DMS153 treated with DMSO at 0.1 percent for 48 hours (cell line): ENCODE results near the gene FURIN.
"Not testable (repeated sequence)": the region's sequence is repeated elsewhere in the genome, so short reads cannot be mapped to it uniquely, and the experiment has no call there.

Experiments used
- DNase-seq: peaks from one replicate; lab custom pipeline; 2025; ENCODE audit not compliant: unreplicated experiment; lab: John Stamatoyannopoulos, UW

Gene FURIN

GRCh38 chr15:90901175-90902039 lies 33.0 kb downstream of the FURIN start:
- no peak for DNase-seq

DNA sequence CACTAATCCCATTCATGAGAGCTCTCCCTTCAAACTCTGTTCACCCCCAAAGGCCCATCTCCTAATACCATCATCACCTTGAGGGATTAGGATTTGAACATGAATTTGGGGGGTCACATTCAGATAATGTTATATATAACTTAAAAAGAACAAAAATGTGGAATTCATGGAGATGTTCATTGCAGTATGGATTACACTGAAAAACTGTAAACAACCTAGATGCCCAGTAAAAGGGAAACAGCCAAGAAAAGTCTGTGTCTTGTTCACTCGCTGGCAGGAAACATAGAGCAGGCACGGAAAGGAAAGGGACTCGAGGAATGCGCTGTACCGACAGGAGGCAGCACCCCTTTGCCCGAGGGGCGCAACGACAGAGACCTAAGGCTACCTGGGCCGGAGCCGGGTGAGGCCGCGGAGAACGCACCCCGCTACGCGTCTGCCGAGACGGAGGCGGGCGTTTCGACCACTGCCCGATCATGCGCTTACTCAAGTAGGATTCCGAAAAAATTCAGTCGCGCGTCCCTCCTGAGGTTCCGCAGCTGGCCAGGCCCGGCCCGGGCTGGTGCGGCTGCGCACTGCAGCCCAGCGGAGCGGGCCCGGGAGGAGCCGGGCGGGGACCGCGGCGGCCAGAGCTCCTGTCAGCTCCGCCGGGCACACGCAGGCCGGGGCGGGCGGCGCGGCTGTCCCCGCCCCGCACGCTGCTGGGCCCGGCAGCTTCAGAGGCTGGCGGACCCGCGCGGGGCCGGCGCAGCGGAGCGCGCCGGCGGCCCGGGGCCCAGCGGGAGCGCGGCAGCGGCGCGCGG lies 33.9 kb downstream of the FURIN start:
- no peak for DNase-seq

- DNase-seq = no peak
Observed at GRCh38 chr15:90902840-90903732, 34.7 kb downstream of the FURIN start, which contains the start of gene MAN2A2. Gene MAN2A2 (plus strand): TSS chr15:90903302. CDS start chr15:90904208, 906 bp downstream.

- DNase-seq = no peak
Observed at GRCh38 chr15:90903733-90904536, 35.5 kb downstream of the FURIN start.

- DNase-seq = no peak
Observed at GRCh38 chr15:90904746-90905145, 36.4 kb downstream of the FURIN start.

DNA sequence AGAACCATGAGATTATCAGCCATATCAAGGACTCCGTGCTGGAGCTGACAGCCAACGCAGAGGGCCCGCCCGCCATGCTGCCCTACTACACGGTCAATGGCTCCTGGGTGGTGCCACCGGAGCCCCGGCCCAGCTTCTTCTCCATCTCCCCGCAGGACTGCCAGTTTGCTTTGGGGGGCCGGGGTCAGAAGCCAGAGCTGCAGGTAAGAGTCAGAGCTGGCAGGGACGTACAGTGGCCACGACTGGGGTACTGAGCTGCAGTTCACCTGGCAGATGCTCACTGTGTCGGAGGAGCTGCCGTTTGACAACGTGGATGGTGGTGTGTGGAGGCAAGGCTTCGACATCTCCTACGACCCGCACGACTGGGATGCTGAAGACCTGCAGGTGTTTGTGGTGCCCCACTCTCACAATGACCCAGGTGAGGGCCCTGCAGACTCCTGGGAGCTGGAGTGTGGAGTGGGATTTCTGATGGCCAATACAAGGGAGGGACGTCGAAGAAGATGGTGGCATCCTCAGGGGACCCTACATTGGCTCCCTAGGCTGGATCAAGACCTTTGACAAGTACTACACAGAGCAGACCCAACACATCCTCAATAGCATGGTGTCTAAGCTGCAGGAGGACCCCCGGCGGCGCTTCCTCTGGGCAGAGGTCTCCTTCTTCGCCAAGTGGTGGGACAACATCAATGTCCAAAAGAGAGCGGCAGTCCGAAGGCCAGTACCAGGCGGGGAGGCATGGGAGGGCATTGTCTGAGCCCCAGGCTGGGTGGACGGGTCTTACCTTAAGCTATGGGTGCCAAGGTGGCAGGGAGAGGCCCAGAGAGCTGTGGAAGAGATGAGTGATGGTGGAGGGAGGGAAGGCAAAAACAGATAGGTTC lies 37.2 kb downstream of the FURIN start:
- no peak for DNase-seq

DNA sequence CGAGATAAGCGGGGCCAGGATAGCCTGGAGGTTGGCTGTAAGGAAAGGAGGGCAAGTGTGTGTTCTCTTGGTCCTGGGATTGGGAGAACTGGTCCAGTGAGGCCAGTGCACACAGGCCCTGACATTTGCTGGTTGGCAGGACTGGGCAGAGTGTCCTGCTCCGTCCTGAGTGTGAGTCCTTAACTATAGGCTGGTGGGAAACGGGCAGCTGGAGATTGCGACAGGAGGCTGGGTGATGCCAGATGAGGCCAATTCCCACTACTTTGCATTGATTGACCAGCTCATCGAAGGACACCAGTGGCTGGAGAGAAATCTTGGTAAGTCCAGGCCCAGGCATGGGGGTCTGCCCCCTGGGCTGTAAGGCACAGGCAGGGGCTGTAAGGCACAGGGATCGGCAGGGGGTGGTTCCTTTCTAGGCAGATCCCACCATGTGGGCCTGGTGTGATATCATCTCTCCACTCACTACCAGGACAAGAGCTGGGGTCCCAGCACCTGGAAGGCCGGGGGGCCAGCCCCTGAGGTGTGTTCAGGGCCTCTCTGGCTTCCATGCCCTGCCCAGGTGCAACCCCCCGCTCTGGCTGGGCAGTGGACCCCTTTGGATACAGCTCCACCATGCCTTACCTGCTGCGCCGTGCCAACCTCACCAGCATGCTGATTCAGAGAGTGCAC lies 37.9 kb downstream of the FURIN start:
- DNase-seq = no peak

DNA sequence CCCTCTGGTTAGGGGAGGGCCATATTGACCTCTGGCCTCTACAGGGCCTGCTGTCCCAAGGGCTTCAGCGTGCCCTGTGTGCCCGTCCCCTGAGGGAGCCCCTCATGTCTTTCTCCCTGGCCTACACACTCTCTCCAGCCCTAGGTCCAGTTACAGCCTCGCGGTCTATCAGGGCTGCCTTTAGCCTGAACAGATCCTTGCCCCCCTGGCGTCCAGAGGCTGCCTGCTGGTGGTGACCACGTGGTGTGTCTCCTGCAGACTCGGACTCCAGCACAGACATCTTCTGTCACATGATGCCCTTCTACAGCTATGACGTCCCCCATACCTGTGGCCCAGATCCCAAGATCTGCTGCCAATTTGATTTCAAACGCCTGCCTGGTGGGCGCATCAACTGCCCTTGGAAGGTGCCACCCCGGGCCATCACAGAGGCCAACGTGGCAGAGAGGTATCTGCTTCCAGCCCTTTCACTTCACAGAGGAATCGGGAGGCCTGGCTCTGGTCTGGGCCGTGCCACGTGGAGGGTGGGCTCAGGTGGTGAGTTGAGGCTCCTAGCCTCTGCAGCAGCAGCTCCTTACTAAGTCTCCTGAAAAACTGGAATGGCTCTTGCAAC lies 38.8 kb downstream of the FURIN start:
- no peak for DNase-seq

DNA sequence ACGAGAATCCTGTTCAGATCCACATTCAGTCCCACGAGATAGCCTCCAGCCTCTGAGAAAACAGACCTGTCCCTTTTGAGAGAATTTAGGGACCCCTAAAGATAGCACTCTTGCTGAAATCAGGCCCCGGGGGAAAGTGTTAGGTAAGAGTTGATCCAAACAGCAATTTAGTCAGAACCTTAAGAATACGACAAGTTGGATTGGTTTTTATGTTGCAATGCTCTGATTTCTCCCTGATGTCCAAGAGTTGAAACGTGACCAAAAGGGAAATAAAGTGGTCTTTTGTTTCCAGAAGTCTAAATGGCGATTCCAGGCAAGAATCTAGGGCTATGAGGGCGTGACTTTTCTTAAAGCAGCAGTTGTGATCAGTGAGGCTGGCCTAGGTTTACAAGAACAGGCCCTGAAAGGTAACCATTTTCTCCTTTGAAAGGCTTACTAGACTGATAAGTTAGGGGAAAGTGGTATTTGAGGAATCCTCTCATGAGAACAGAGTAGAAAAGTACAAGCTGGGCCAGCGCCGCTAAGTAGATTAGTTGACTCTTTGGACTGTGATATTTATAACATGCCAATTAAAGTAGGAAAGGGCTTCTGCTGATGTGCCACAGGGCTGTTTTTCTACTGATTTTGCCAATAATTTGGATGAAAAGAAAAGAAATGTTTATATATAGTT lies 39.6 kb downstream of the FURIN start:
- DNase-seq = no peak

- DNase-seq = not testable (repeated sequence)
Observed at GRCh38 chr15:90909449-90909848, 41.1 kb downstream of the FURIN start.

GRCh38 chr15:90909976-90910375 lies 41.6 kb downstream of the FURIN start:
- no peak for DNase-seq

DNA sequence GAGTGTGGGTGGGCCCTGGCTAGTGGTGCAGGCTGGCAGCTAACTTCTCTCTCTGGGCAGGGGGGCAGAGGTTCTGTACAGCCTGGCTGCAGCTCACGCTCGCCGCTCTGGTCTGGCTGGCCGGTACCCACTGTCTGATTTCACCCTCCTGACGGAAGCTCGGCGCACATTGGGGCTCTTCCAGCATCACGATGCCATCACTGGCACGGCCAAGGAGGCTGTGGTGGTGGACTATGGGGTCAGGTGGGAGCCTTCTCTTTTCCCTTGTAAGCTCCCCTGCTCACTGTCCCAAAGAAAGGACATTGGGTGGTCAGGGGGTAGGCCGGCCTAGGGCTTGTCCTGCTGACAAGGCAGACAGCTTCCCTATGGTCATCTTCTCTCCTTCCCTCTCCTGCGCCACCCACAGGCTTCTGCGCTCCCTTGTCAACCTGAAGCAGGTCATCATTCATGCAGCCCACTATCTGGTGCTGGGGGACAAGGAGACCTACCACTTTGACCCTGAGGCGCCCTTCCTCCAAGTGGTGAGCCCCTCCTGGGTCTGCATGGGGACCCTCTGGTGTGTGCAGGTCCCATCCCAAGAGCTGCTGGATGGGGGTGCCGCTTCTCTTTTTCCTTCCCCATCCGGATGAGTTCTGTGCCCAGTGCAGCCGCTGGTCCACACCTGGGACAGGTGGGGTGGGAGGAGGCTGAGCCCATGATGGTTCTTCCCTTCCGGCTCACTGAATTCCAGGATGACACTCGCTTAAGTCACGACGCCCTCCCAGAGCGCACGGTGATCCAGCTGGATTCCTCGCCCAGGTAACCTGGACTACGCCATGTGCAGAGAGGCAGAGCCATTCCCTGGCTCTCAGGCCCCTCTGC lies 42.3 kb downstream of the FURIN start:
- DNase-seq = no peak

- no peak for DNase-seq
Observed at GRCh38 chr15:90911302-90911623, 42.9 kb downstream of the FURIN start.

DNA sequence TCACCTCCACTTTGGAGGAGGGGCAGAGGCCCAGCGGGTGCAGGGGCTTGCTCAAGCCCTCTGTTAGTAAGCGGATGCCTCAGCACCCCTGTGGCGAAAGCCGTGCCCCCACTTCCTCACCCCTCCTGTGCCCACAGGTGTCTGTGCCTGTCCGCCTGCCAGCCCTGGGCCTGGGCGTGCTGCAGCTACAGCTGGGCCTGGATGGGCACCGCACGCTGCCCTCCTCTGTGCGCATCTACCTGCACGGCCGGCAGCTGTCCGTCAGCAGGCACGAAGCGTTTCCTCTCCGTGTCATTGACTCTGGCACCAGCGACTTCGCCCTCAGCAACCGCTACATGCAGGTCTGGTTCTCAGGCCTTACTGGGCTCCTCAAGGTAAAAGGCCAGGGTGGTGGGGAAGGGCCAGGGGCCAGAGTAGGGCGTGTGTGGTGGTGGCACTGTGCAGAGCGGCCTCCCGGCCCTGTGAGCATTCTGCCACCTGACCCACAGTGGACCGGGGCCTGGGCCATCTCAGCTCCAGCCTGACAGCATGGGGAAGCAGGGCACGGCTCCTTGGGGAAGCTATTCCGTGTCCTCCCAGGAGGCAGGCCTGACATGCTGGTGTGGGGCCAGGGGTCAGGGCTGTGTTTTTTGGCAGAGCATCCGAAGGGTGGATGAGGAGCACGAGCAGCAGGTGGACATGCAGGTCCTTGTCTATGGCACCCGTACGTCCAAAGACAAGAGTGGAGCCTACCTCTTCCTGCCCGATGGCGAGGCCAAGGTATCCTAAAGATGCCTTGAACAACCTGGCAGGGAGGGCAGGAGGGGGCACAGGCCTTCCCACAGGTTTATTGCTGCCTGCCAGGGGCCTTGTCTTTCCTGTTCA lies 43.8 kb downstream of the FURIN start:
- no peak for DNase-seq

DNA sequence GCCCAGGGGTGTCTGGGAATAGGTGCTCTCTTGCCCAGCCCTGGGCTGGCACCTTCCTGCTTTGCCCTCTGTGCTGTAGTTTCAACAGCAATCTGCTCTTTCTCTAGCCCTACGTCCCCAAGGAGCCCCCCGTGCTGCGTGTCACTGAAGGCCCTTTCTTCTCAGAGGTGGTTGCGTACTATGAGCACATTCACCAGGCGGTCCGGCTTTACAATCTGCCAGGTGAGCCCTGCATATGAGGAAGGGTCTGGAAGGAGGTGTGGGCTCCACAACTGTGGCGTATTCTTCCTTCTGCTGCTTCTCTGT lies 44.3 kb downstream of the FURIN start:
- no peak for DNase-seq

- DNase-seq = no peak
Observed at GRCh38 chr15:90913398-90913944, 45.1 kb downstream of the FURIN start.
